A172 (cell line): ENCODE measurements around the gene SVIL. TPM values are rescaled to one million over a fixed set of nuclear protein-coding genes. Genes with fewer than 3 reads are reported as not detected.
"Not testable (repeated sequence)": the region's sequence is repeated elsewhere in the genome, so short reads cannot be mapped to it uniquely, and the experiment has no call there.

Experiments used
- DNase-seq: peaks from one replicate; pipeline ENCODE4 v3.0.0-alpha.2; 2015; ENCODE audit warnings: low spot score
- total RNA-seq: library from RNA; depleted of rRNA; stranded (reverse); fragments of >200 nt; shearing (Covaris generic); gene quantifications from 2 replicates; pipeline ENCODE4 v1.2.3, GENCODE V29; 2014

SVIL gene
- total RNA-seq, 1 experiment from 2014 or later, result 92.0 TPM

- DNase-seq, result no peak
These were observed 93.2 kb downstream of the SVIL start for GRCh38 chr10:29541422-29542210.

- no peak for DNase-seq
These were observed 94.8 kb downstream of the SVIL start for GRCh38 chr10:29540016-29540415.

DNA sequence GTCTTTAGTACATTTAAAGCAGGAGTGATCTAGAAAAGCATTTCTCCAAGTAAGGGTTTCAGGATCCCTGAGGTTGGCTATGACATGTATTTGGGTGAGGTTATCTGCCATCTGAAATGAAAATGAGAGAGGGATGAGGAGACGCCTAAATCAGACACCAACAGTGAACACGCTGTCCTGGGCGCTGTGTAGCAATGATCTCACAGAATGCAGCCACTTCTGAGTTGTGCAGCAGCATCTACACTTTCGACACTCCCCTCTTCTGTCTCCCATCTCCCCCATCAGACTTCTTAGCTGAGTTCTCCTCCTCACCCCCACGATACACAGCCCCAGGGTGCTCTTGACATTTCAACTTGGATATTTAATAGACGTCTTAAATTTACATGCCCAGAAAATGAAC is 95.4 kb downstream of the SVIL start:
- no peak for DNase-seq

GRCh38 chr10:29537799-29538198 is 97.0 kb downstream of the SVIL start:
- DNase-seq, result no peak

- DNase-seq, result not testable (repeated sequence)
These were observed 98.1 kb downstream of the SVIL start for GRCh38 chr10:29536691-29537090.

DNA sequence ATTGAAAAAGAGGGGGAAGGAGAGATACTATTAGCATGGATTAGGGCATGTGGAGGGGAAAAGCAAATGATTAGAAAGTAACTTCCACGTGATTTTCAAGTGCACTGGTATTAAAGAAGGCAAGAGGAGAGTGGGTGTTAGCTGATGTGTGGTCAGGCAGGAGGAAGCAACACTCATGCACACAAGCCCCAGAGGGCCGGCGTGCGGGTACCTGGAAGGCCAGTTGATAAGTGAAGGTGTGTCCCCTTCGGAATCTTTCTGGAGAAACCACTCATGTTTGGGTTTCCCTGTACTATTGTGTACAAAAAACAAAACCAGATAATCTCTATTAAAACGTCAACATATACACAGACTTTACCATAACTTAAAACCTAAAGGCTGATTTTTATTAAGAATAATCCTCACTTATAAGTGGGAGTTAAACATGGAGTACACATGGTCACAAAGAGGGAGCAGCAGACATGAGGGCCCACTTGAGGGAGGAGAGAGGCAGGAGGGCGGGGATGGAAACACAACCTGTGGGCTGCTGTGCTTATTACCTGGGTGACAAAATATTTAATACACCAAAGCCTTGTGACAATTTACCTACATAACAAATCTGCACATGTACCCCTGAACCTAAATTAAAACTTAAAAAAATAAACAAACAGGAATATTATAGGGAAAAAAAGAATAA is 98.9 kb downstream of the SVIL start:
- no peak for DNase-seq

- DNase-seq, result peak; percentile 80
These were observed 99.6 kb downstream of the SVIL start for GRCh38 chr10:29535012-29535777.

DNA sequence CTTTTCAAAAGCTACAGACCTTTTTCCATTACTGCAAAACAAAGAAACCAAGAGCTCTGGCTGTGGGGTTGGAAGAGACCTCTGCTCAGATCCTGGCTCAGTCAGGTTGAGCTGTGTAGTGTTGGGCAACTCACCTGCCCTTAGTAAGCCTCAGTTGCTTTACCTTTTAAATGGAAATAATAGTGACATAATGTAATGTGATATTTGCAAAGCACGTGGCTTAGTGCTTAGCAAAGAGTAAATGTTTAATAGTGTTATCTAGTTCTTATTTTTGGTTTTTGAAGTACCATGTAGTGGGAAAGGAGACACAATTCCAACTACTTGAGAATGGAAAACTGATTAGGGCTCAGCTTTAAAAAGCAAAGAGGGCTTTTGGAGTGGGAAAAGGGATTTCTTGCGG is 100.2 kb downstream of the SVIL start:
- no peak for DNase-seq

DNA sequence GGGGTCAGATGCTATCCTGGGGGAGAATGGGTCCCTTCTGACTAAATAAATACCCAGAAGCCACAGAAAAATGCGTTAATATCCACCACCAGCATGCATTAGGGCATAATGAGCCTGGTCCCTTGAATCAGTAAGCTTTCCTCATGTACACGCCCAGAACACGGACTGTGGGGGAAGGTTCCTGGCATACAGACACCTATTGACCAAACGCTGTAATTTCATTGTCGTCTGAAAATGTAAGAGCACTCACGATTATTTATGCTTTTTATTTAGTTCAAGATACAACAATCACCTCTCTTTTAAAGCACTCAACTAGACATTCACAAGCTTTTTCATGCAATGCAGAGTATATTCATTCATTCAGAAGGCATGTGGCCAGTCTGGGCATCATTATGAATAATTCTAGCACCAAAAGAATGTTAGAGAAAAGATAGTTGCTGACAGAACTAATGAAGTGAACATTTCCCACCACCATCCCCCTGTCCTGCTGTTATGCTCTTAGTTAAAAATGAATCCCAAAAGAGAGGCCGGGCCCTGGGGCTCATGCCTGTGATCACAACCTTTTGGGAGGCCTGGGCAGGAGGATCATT is 101.0 kb downstream of the SVIL start:
- no peak for DNase-seq

DNA sequence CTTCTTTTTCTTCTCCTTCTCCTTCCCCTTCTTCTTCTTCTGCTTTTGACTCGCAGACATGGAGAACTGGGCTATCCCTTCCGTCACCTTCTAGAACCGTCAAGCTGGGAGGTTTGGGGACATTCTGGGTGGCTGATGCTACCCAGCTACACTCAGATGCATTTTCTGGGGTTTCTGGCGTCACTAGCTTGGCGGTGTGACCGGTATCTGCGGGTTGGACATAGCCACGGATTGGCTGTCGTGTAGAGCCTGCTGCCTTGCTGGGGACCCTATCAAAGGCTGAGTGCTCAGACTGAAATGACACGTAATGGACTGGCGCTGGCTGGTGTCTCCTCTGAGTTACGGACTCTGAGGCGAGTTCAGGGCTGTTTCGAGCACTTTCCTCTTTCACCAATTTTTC is 101.7 kb downstream of the SVIL start:
- DNase-seq, result no peak

DNA sequence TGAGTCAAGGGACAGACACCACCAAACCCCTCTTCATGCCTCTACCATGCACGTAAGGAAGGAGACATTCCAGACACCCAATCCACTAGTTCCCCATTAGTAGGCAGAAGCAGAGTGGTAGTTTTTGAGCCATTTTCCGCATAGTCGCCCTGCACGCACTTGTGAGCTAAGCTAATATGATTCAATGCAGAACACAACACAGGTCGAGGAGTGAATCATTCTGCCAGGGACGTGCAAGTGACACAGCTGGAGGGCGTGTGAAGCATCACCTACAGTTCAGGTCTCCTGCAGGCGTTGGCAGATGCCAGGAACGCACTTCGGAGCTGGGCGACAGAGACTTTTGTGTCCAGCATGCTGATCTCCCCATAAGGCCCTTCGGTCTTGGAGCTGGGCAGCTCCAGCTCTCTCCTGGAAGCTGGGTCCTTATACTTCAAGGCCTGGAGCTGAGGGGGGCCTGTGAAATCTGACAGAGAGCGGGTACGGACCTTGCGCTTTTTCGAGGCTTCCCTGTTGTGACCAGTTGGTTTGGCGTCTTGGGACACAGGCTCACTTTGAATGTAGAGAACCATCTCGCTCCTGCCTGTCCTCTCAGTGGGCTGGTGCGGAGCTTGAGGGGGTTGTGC is 102.4 kb downstream of the SVIL start:
- DNase-seq, result no peak

GRCh38 chr10:29530112-29530976 is 104.4 kb downstream of the SVIL start:
- DNase-seq, result no peak

GRCh38 chr10:29529146-29529545 is 105.6 kb downstream of the SVIL start:
- no peak for DNase-seq

- no peak for DNase-seq
These were observed 109.0 kb downstream of the SVIL start for GRCh38 chr10:29525762-29526161.

DNA sequence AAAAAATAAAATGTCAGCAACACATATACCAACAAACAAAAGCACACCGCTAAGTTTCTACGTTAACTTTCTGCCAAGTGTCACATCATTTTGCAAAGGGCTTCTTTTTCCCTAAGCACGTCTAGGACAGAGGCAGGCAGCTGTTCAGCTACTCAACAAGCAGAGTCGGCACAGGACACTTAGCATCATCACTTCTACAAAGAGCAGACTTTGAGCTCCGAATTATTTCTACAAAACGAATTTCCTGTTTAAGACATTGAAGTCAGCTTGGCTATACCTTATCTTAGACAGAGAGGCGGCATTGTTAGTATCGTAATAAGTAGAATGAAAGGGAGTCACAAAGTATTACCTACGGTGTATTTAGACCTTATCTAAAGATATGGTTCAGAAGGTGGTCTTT is 110.1 kb downstream of the SVIL start:
- DNase-seq, result no peak

DNA sequence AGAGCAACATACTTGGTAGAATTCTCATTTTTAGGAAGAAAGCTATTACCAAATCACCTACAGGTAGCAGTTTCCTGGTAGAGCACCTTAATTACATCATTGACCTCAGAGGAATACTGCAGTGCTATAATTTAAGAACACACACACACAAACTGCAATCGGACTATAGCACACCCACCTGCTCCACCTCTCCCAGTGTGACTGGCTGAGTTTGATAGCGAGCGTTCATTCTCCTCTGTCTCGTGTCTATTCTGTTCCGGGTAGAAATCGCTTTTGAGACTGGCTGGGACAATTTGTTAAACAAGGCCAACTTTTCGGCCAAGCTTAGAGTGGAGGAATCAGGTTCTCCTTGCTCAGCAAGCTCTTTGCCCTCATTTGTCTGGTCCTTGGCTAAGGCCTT is 110.5 kb downstream of the SVIL start:
- DNase-seq, result no peak

DNA sequence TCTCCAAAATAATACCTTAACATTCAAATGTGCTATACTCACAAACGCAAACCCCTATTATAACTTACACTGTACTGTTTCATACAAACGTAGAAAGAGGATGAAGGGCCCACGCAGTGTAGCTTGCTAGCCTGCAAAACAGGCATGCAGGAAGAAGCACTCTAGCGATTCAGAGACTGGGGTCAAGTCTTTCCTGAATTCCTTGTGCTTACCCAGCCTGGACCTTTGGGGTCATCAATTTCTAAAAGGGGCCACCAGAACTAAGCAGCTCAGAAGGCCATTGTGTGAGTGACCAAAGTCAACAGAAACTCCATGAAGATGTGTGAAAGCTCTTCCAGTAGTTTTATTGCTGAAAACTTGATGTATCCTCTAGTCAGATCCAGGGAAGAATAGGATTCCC is 111.9 kb downstream of the SVIL start:
- DNase-seq, result no peak

GRCh38 chr10:29522061-29522855 is 112.5 kb downstream of the SVIL start:
- DNase-seq, result no peak

- no peak for DNase-seq
These were observed 115.1 kb downstream of the SVIL start for GRCh38 chr10:29519659-29520058.

- DNase-seq, result peak; percentile 34
These were observed 117.3 kb downstream of the SVIL start for GRCh38 chr10:29517352-29517923.
